Jurkat, Clone E6-1 (cell line): ENCODE results near the gene WDR33.

ENCODE experiments used
- DNase-seq: peaks from one replicate; pipeline ENCODE4 v3.0.0-alpha.2; 2011; ENCODE audit warnings: low read depth, low spot score
- H3K4me3 ChIP-seq: 2 replicates; pipeline ENCODE4 v1.5.1; 2011; ENCODE audit warnings: mild to moderate bottlenecking, low read length, control low read depth, moderate library complexity

WDR33 gene

DNA sequence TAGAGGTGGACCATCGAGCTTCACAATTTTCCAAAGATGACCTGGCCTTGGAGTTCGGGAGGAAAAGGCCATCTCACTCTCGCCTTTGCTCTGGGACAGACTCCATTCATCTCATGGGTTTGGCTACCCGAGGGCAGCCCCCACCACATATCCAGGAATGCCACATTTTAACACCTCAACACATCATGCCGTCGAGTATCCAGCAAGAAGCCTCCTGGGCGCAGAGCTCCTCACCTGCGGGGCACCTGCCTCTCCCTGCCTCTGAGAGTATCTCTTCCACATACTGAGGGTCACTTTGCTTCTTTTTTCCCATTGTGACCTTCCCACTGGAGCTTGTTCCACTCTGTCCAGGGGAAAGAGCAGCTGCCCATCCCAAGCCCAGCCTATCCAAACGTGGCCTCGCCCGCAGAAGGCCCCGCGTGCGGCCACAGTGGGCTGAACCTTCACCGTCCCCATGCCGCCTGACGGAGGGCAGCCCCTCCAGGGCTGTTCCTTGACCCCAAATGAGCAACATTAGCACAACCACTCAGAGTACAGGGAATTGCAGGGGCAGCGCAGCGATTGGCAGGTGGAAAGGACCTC, 130.2 kb downstream of the WDR33 start:
- no peak overlapping the region for H3K4me3 ChIP-seq

DNA sequence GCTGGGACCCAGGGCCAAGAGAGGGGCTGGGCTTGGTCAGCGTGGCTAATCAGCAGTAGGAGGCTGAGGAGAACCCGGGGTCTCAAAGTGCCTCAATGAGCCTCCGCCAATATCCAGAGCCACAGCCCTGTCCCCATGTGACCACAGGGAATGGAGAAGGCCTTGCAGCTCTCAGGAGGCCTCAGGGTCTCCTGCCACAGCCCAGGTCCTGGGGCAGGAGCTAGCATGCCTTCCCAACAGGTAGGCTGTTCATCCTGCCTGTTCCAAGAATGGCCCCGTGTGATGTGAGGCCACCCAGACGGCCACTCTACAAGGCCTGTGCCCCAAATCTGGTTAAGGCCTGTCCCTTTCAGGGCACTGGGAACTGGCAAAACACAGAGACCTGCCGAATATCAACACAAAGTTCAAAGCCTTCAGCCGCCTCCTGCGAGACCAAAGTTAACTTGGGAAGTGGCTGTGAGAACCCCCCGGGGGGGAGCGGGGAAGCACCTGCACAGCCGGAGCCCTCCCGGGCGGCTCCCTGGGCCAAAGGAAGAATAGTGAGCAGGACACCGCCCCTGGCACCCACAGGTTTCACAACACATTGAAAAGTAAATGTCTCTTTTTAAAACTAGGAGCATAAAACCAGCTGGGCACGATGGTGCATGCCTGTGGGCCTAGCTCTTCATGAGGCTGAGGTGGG, 131.2 kb downstream of the WDR33 start:
- no peak overlapping the region for H3K4me3 ChIP-seq
- DNase-seq, result no peak

More for the DNA sequence above, 130.2 kb downstream of the WDR33 start:
- no peak for DNase-seq

DNA sequence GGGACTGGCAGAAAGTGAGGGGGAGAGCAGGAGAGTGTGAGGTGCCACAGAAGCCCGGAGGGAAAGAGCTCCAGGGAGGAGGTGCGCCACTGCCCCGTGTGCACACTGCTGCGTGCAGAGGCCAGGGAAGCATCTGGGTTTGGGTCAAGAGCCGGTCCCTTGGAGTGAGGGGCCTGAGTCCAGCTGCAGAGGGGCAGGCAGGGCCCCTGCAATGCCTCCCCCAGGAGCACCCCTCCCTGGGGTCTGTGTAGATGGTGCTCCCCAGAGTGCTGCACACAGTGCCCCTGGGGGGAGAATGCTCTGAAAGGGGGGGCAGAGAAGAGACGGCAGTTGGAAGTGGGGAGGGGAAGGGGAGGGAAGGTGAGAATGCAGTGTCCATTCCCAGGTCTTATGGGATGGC, 132.0 kb downstream of the WDR33 start:
- H3K4me3 ChIP-seq, result no peak overlapping the region
- DNase-seq, result no peak

- H3K4me3 ChIP-seq, result no peak overlapping the region
- DNase-seq, result no peak
These were observed 132.4 kb downstream of the WDR33 start for GRCh38 chr2:127678531-127678930.

DNA sequence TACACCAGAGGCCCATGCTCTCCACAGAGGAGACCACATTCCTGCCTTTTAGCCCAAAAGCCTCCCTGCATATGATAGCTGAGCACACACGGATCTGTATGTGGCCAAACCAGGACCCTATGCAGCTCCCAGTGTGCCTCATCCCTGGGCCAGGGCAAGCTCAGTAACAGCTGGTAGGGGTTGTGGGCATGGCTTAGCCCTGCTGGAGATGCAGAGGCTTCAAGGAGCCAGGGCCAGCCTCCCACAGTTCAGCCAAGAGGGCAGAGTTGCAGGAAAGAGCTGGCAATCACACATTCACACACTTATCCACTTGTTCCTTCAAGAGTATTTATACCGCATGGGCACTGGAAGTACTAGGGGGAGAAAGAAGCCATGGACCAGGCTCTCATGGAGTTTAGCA, 134.1 kb downstream of the WDR33 start:
- no peak for DNase-seq
- H3K4me3 ChIP-seq, result no peak overlapping the region

DNA sequence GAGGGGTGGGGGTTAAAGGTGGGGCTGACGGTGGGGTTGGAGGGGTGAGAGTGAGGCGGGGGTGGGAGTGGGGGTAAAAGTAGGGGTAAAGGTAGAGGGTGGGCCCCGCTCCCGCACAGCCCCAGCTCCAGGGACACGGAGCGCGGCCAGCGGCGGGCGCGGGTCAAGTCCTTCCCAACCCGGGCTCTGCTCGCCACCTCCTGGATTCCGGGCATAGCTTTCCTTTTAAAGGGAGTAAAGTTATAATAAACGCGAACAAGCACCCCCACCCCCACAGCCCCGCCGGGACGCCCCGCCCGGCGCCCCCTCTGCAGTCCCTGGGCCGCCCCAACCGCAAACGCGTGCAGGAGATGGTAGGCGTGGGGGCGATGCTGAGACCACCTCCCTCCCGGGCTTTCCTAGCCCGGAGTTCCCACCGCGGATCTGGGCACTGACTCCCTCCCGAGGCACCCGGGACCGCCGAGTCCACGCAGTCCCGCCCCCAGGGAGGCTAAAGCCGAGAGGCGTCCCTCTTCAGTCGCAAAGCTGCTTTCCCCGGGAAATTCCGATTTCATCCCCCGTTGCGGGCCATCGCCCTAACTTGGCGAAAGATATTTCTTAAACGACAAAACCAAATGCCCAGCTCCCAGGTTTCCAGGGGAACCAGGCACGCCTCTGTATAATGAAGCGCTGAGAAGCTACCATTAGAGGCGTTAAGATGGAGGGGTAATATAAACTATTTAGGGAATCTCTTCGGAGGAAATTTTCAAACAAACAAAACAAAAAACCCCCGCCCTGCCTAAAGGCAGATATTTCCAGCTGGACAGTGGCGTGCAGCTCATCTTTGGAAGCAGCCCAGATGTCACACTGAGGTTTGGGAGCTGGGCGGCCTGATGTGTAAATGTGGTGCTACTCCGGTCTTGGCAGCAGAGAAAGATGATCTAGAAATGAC, 135.4 kb downstream of the WDR33 start, which contains the start of gene LIMS2:
LIMS2 (minus strand) TSS at position 200 of the 931 bp plus-strand sequence. CDS start 506 bp downstream, outside the sequence.
- no peak within 1 kb of the TSS for H3K4me3 ChIP-seq
- no peak for DNase-seq

- no peak overlapping the region for H3K4me3 ChIP-seq
- no peak for DNase-seq
These were observed 136.4 kb downstream of the WDR33 start for GRCh38 chr2:127674241-127675209.

DNA sequence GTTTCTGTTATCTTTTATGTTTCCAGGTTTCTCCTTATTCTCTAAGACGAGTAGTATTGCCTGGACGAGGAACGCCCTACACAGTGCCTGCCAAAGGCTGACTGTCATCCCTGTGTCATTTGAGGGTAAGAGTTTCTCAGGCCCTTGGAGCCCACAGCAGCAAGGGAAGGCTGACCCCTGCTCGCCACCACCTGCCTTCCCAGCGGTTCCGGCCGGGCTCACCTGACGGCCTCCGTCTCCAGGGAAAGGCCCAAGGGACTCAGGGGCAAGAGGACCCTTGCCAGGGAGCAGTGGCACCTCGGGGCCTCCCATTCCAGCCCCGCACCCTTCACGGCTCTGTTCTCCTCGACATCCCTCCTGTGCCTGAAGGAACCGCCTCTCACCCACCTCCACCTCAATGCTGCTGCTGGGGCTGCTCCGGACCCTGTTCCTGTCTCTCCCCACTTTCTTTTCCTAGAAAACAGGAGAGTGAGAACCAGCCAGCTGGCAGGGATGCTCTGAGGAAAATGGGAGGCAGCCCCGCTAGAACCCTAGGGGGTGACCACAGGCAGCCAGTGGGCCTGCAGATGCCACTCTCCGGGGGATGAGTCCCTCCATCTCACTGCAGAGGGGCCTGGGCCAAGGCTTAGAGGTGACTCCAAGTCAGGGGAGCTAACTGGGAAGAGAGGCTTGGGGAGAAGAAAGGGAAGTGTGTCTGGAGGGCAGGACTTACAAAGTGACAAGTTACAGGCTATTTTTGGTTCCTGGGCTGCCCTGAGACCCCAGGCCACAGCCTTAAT, 137.5 kb downstream of the WDR33 start:
- no peak overlapping the region for H3K4me3 ChIP-seq
- no peak for DNase-seq

- DNase-seq, result no peak
- no peak overlapping the region for H3K4me3 ChIP-seq
These were observed 138.4 kb downstream of the WDR33 start for GRCh38 chr2:127672341-127673224.

- no peak for DNase-seq
- no peak overlapping the region for H3K4me3 ChIP-seq
These were observed 139.2 kb downstream of the WDR33 start for GRCh38 chr2:127671557-127672302.

DNA sequence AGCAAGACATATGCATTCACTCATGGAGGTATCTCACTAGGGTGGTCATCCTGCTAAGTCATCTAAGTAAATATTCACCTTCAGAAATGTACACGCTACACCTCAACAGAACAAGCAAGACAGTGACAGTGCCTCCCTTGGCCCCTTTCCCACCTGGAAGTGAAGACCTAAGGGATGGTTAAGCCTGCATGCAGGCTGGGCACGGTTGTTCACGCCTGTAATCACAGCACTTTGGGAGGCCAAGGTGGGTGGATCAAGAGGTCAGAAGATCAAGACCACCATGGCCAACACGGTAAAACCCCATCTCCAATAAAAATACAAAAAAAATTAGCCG, 140.0 kb downstream of the WDR33 start:
- H3K4me3 ChIP-seq, result no peak overlapping the region
- DNase-seq, result no peak

DNA sequence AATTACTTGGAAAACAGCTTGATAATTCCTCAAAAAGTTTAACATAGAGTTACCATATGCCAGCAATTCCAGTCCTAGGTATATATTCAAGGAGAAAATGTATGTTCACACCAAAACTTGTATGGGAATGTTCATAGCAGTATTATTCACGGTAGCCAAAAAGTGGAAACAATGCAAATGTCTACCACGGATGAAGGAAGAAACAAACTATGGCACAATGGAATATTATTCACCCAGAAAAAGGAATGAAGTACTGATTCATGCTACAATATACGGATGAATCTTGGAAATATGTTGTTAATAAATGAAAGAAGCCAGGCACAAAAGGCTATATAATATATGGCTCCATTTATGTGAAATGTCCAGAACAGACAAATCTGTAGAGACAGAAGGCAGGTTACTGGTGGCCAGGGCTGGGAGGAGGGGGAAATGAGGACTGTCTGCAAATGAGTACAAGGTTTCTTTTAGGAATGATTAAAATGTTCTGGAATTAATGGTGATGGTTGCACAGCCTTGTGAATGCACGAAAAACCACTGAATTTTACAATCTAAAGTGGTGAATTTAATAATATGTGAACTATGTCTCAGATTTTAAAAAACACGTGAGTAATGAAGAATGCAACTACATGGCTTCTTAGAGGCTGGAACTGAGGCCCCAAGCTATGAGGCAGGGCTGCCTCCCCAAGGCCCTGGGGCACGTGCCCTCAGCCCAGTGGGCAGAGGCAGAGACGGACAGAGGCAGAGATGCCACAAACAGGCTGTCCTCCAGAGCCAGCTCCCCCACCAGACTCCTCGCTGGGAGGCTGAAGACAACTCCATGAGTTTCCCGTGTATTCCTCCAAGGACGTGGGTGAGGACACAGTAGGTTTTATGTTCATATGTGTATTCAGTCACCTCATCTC, 140.7 kb downstream of the WDR33 start:
- DNase-seq, result no peak
- H3K4me3 ChIP-seq, result no peak overlapping the region

GRCh38 chr2:127669056-127669455, 141.9 kb downstream of the WDR33 start:
- no peak for DNase-seq
- H3K4me3 ChIP-seq, result no peak overlapping the region

DNA sequence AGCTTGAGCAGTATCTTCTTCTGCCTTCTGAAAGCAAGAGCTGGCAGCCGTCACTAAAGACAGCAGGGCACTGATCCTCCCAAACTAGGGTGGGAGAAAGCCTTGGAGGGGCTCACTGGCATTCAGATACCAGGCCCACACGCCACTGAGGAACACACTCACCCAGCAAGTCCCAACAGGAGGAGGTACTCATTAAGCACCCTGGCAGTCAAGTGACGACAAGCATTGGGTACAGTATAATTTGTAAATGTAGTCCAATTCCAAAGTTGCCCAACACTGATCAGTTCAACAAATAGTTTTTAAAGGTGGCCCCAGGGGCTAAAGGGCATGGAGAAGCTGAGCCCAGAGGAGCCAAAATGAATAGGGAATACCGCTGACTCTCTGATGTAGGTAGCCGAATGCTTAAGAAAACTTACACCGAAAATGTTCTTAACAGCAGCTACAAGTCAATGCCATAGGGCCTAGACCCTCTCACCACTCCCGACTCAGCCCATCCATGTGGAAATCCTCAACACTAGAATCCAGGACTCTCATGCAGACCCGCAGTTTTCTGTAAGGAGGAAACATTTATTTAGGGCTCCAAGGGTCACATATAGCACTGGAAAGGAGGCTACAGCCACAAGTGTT, 145.6 kb downstream of the WDR33 start:
- H3K4me3 ChIP-seq, result no peak overlapping the region
- DNase-seq, result no peak

DNA sequence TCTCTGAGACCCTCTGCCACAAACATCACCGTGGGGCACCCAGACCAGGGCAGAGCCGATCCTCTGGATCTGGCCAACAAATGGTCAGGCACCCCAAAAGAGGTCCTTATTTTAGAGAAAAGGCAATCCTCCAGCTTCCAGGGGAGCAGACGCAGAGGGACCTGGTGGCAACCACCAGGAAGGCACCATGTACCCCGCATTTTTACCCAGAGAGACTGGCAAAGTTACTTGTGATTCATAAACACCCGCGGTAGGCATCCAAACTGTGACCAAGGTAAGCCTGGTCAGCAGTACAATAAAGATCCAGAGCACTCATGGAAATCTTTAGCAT, 146.1 kb downstream of the WDR33 start:
- no peak for DNase-seq
- H3K4me3 ChIP-seq, result no peak overlapping the region
